ENCODE data around the gene HCAR3. TPM values are rescaled to one million over a fixed set of nuclear protein-coding genes. Genes with fewer than 3 reads are reported as not detected.

The HCAR3 gene
- not detected in 2 replicates for total RNA-seq

GRCh38 chr12:122716658-122717057 lies at the start of gene HCAR3:
Gene HCAR3, minus strand, starts transcription at chr12:122716811. Its CDS starts 74 bp downstream, at chr12:122716737.

GRCh38 chr12:122752464-122753318 lies 36.1 kb upstream of the HCAR3 start, which contains the start of gene DENR:
Gene DENR, plus strand, starts transcription at chr12:122752824. Its CDS starts 878 bp downstream, at chr12:122753702.

GRCh38 chr12:122730215-122731014 lies 13.8 kb upstream of the HCAR3 start, which contains the start of gene HCAR1:
Gene HCAR1, minus strand, starts transcription at chr12:122730844. Its CDS starts 505 bp downstream, at chr12:122730339.

GRCh38 chr12:122702890-122703611 lies 13.6 kb downstream of the HCAR3 start, which contains the start of gene HCAR2:
Gene HCAR2, minus strand, starts transcription at chr12:122703357. Its CDS starts 74 bp downstream, at chr12:122703283.

Other genes starting within 250 kb of the HCAR3 start
- 20.4 TPM in 2 replicates for gene ZCCHC8, start 215.9 kb downstream of the HCAR3 start, total RNA-seq
- gene RSRC2, start 189.9 kb downstream of the HCAR3 start, total RNA-seq = 55.7 and 70.2 TPM in 2 replicates
- 29.0 and 87.0 TPM in 2 replicates for gene KNTC1, start 189.6 kb downstream of the HCAR3 start, total RNA-seq
- not detected in 2 replicates for gene HCAR2, start 13.5 kb downstream of the HCAR3 start, total RNA-seq
- gene HCAR1, start 14.0 kb upstream of the HCAR3 start, total RNA-seq = 1.00 and 1.5 TPM in 2 replicates
- gene DENR, start 36.0 kb upstream of the HCAR3 start, total RNA-seq = 37.9 and 47.0 TPM in 2 replicates
- gene CCDC62, start 57.8 kb upstream of the HCAR3 start, total RNA-seq = 0.55 and 1.2 TPM in 2 replicates
- gene HIP1R, start 118.6 kb upstream of the HCAR3 start, total RNA-seq = 14.7 and 25.7 TPM in 2 replicates
- 13.6 and 13.8 TPM in 2 replicates for gene VPS37B, start 179.3 kb upstream of the HCAR3 start, total RNA-seq
- 6.3 and 6.4 TPM in 2 replicates for gene ABCB9, start 249.7 kb upstream of the HCAR3 start, total RNA-seq

Measured in uterine smooth muscle cell (primary cell).